HCT116 (cell line): Measurements from ENCODE around the gene CERT1. TPM values are rescaled to one million over a fixed set of nuclear protein-coding genes. Genes with fewer than 3 reads are reported as not detected.

Experiments
- ATAC-seq: fragments of 200-7000 bp; cut with Tn5 transposase; 2 replicates; pipeline ENCODE4 v1.9.1; 2020; ENCODE audit warnings: mild to moderate bottlenecking, moderate library complexity
- BruUV-seq: library from RNA; stranded (reverse); fragments of 400-500 nt; replicated peaks from 2 replicates; lab custom pipeline; 2021; lab: Mats Ljungman, UMichigan
- CTCF ChIA-PET: fragments of 300-600 bp; sonication (Branson Sonifier 250); formaldehyde crosslinking; loops from one replicate; lab custom pipeline; 2021; ENCODE audit warnings: antibody characterized with exemption; lab: Charles Lee
- POLR2A ChIA-PET: fragments of 300-600, 350-600 bp; sonication (Branson Sonifier 250); formaldehyde crosslinking; loops from one replicate; lab custom pipeline; 2021; ENCODE audit warnings: antibody characterized with exemption; lab: Charles Lee
- RAD21 ChIA-PET, 2 experiments: fragments of 300-600 bp; sonication (Branson Sonifier 250); formaldehyde crosslinking; loops; one replicate each; lab custom pipeline; 2023; ENCODE audit warnings: low total read pairs in 2 of 2; ENCODE audit not compliant: uncharacterized antibody in 2 of 2, unreplicated experiment in 2 of 2, low non-redundant PET in 1 of 2; lab: Charles Lee
- DNase-seq: peaks from one replicate; pipeline ENCODE4 v3.0.0-alpha.2; 2010; ENCODE audit warnings: low read depth, low spot score
- H2AFZ ChIP-seq: fragments of 200-600 bp; shearing (Covaris generic), sonication (generic); 2 replicates; pipeline ENCODE4 v1.6.1; 2017; ENCODE audit warnings: low read depth, mixed run types, mixed read lengths, antibody characterized with exemption, low read length; ENCODE audit not compliant: poor library complexity, severe bottlenecking
- H3K27ac ChIP-seq: 2 replicates; pipeline ENCODE4 v1.5.1; 2012; ENCODE audit warnings: low read depth, low read length
- H3K27me3 ChIP-seq: fragments of 200-600 bp; sonication (generic); 2 replicates; pipeline ENCODE4 v1.6.1; 2016; ENCODE audit warnings: mixed run types, low read length, mixed read lengths; ENCODE audit not compliant: insufficient read depth
- H3K36me3 ChIP-seq, 2 experiments: fragments of 200-500 bp in 1 of 2; fragments of 200-600 bp in 1 of 2; sonication (Bioruptor generic) in 1 of 2; sonication (generic) in 1 of 2; 2 replicates each; pipeline versions ENCODE4 v1.5.1 to v1.6.1; 2014 to 2016; ENCODE audit warnings: low read length in 2 of 2, inconsistent platforms in 1 of 2, mixed read lengths in 1 of 2, mixed run types in 1 of 2; ENCODE audit not compliant: insufficient read depth in 2 of 2, control insufficient read depth in 1 of 2
- H3K4me1 ChIP-seq, 2 experiments: fragments of 200-600 bp in 1 of 2; sonication (generic) in 1 of 2; 2 replicates each; pipeline versions ENCODE4 v1.5.1 to v1.6.1; 2012 to 2017; ENCODE audit warnings: low read length in 2 of 2, inconsistent platforms in 1 of 2, mild to moderate bottlenecking in 1 of 2, mixed read lengths in 1 of 2, mixed run types in 1 of 2, moderate library complexity in 1 of 2; ENCODE audit not compliant: insufficient read depth in 2 of 2, control insufficient read depth in 1 of 2
- H3K4me2 ChIP-seq: fragments of 200-600 bp; sonication (generic); 2 replicates; pipeline ENCODE4 v1.6.1; 2017; ENCODE audit warnings: mixed run types, low read length, mixed read lengths
- H3K4me3 ChIP-seq, 2 experiments: fragments of 200-600 bp in 1 of 2; sonication (generic) in 1 of 2; replicated peaks in 1 of 2; 2 replicates each; pipeline ENCODE4 v1.5.1; 2011 to 2016; ENCODE audit warnings: low read length in 2 of 2, control low read depth in 1 of 2, low read depth in 1 of 2, mild to moderate bottlenecking in 1 of 2, mixed read lengths in 1 of 2, mixed run types in 1 of 2
- H3K79me2 ChIP-seq: fragments of 200-600 bp; sonication (generic); 2 replicates; pipeline ENCODE4 v1.6.1; 2017; ENCODE audit warnings: mild to moderate bottlenecking, mixed run types, low read length, moderate library complexity, mixed read lengths; ENCODE audit not compliant: insufficient read depth
- H3K9ac ChIP-seq: fragments of 200-600 bp; sonication (generic); 2 replicates; pipeline ENCODE4 v1.6.1; 2016; ENCODE audit warnings: low read length, mixed read lengths
- H3K9me2 ChIP-seq: fragments of 200-600 bp; sonication (generic), shearing (Covaris generic); 2 replicates; pipeline ENCODE4 v1.6.1; 2017; ENCODE audit warnings: mixed run types, mild to moderate bottlenecking, moderate library complexity; ENCODE audit not compliant: insufficient read depth
- H3K9me3 ChIP-seq, 2 experiments: fragments of 200-500 bp in 1 of 2; fragments of 200-600 bp in 1 of 2; sonication (Bioruptor generic) in 1 of 2; sonication (generic) in 1 of 2; 2 replicates each; pipeline ENCODE4 v1.6.1; 2014 to 2017; ENCODE audit warnings: low read length in 2 of 2, mixed read lengths in 2 of 2, inconsistent platforms in 1 of 2, low read depth in 1 of 2, mild to moderate bottlenecking in 1 of 2, mixed run types in 1 of 2, moderate library complexity in 1 of 2; ENCODE audit not compliant: control insufficient read depth in 1 of 2, insufficient read depth in 1 of 2
- H4K20me1 ChIP-seq: fragments of 200-600 bp; sonication (generic), shearing (Covaris generic); 2 replicates; pipeline ENCODE4 v1.6.1; 2017; ENCODE audit warnings: mixed run types, mild to moderate bottlenecking, moderate library complexity; ENCODE audit not compliant: insufficient read depth
- ATF3 ChIP-seq: IDR thresholded peaks from 2 replicates; pipeline ENCODE4 v1.6.1; 2012
- CBX3 ChIP-seq: IDR thresholded peaks from 2 replicates; pipeline ENCODE4 v1.6.1; 2012; ENCODE audit warnings: low read depth
- CEBPB ChIP-seq: IDR thresholded peaks from 2 replicates; pipeline ENCODE4 v1.6.1; 2012; ENCODE audit warnings: low read depth
- ELF1 ChIP-seq: IDR thresholded peaks from 2 replicates; pipeline ENCODE4 v1.6.1; 2012; ENCODE audit warnings: low read depth, borderline replicate concordance
- EZH2phosphoT487 ChIP-seq: fragments of 200-600 bp; IDR thresholded peaks from 2 replicates; pipeline ENCODE4 v1.6.1; 2018; ENCODE audit warnings: antibody characterized with exemption, borderline replicate concordance
- FOSL1 ChIP-seq: IDR thresholded peaks from 2 replicates; pipeline ENCODE4 v1.6.1; 2012; ENCODE audit warnings: low read depth
- MAX ChIP-seq: IDR thresholded peaks from 2 replicates; pipeline ENCODE4 v1.6.1; 2012
- POLR2A ChIP-seq: IDR thresholded peaks from 2 replicates; pipeline ENCODE4 v1.7.0; 2011; ENCODE audit warnings: borderline replicate concordance; ENCODE audit not compliant: insufficient read depth, insufficient read length; ENCODE audit errors: extremely low read depth
- POLR2AphosphoS5 ChIP-seq: IDR thresholded peaks from 2 replicates; pipeline ENCODE4 v1.6.1; 2011; ENCODE audit warnings: mild to moderate bottlenecking, low read depth, low read length, moderate library complexity
- REST ChIP-seq: IDR thresholded peaks from 2 replicates; pipeline ENCODE4 v1.6.1; 2012; ENCODE audit warnings: low read depth
- SIN3A ChIP-seq: IDR thresholded peaks from 2 replicates; pipeline ENCODE4 v1.6.1; 2012; ENCODE audit warnings: low read depth
- SRF ChIP-seq: IDR thresholded peaks from 2 replicates; pipeline ENCODE4 v1.6.1; 2012; ENCODE audit warnings: low read depth
- TCF7L2 ChIP-seq: IDR thresholded peaks from 2 replicates; pipeline ENCODE4 v1.7.0; 2011; ENCODE audit warnings: borderline replicate concordance, inconsistent platforms; ENCODE audit not compliant: insufficient read depth, insufficient read length; ENCODE audit errors: extremely low read depth
- YY1 ChIP-seq: IDR thresholded peaks from 2 replicates; pipeline ENCODE4 v1.6.1; 2011; ENCODE audit warnings: low read length, low read depth, moderate library complexity, mild to moderate bottlenecking; ENCODE audit not compliant: insufficient replicate concordance; ENCODE audit errors: extremely low read depth
- ZFX ChIP-seq: fragments of 450-650 bp; IDR thresholded peaks from 2 replicates; pipeline ENCODE4 v1.6.1; 2017
- ZNF274 ChIP-seq: fragments of 200-500 bp; sonication (Bioruptor generic); IDR thresholded peaks from 2 replicates; pipeline ENCODE4 v1.6.1; 2014; ENCODE audit warnings: mild to moderate bottlenecking, low read depth, low read length, inconsistent platforms
- intact Hi-C: fragments of 100-400 bp; cut with micrococcal nuclease; formaldehyde crosslinking; loops from 2 replicates; pipeline ENCODE4 v1.10.0; 2022
- total RNA-seq: library from RNA; stranded (reverse); gene quantifications from one replicate; pipeline ENCODE4 v1.2.1, GENCODE V29; 2021; ENCODE audit not compliant: unreplicated experiment

CERT1 gene
- total RNA-seq, 1 experiment from 2014 or later = 22.8 TPM

- peaks cover 65 to 72% of the 10 kb centered on the region in 2 experiments for H3K36me3 ChIP-seq
- intact Hi-C loops = no loop called here
- no peak overlapping the region for H3K27ac ChIP-seq
- no peak overlapping the region for H3K9ac ChIP-seq
- no peaks in the 10 kb centered on the region for H3K4me1 ChIP-seq
- no peaks in the 10 kb centered on the region for H3K9me2 ChIP-seq
- POLR2A ChIA-PET = no interaction called here
- RAD21 ChIA-PET = no interaction called here
- H3K27me3 ChIP-seq = no peaks in the 10 kb centered on the region
- no peak for ATAC-seq
- CTCF ChIA-PET = no interaction called here
- no peak overlapping the region for H2AFZ ChIP-seq
- H3K4me2 ChIP-seq = no peak overlapping the region
- H4K20me1 ChIP-seq = no peaks in the 10 kb centered on the region
- TF ChIP-seq ATF3 (no peak), SIN3A (no peak), SRF (no peak), CBX3 (no peak), ZNF274 (no peak), TCF7L2 (no peak), POLR2A (no peak), YY1 (no peak), POLR2AphosphoS5 (no peak), EZH2phosphoT487 (no peak), FOSL1 (no peak), ZFX (no peak), CEBPB (no peak), MAX (no peak), ELF1 (no peak), REST (no peak)
- TF ChIP-seq, all 23 proteins: peak for 0
- Histone ChIP-seq H3K79me2 (0 out of 2 replicates have a peak, but pooled peaks cover 5% of the 10 kb centered on the region), H3K9me3 (no peaks in the 10 kb centered on the region), H3K4me3 (no peak overlapping the region)
- BruUV-seq = no TSS peak
- no peak for DNase-seq
These were observed 154.7 kb downstream of the CERT1 start for GRCh38 chr5:75356719-75357118.
